Sigmoid colon (tissue), 4 donors: ENCODE data around the gene LINGO4.

ENCODE experiments used
- CTCF ChIP-seq, 4 experiments: fragments of 450-650 bp in 3 of 4; fragments of 200-600 bp in 1 of 4; IDR thresholded peaks; one replicate each; pipeline ENCODE4 v1.5.1; 2016 to 2019; ENCODE audit warnings: antibody characterized with exemption in 4 of 4, mild to moderate bottlenecking in 3 of 4, moderate library complexity in 2 of 4
- EP300 ChIP-seq, 4 donors: sonication (generic); formaldehyde crosslinking; IDR thresholded peaks; one replicate each; pipeline ENCODE4 v1.6.1; 2017; ENCODE audit warnings: antibody characterized with exemption in 4 of 4
- POLR2A ChIP-seq, 2 donors: fragments of 450-650 bp; IDR thresholded peaks; one replicate each; pipeline ENCODE4 v1.6.1; 2016; ENCODE audit warnings: antibody characterized with exemption in 2 of 2, mild to moderate bottlenecking in 2 of 2, moderate library complexity in 2 of 2

GRCh38 chr1:151839457-151840403 lies 34.5 kb upstream of the LINGO4 start, which contains the start of gene C2CD4D:
- TF ChIP-seq CTCF (IDR thresholded peaks at IDR 0.05) (no peak), EP300 (IDR thresholded peaks at IDR 0.05) (no peak), POLR2A (IDR thresholded peaks at IDR 0.05) (peak in 1 of 2 donors; percentile 43)
